ENCODE data around the gene BMP8B.
A peak's percentile ranks its signal among the peaks of the same experiment; 100 is the strongest.
"Not testable (repeated sequence)": the region's sequence is repeated elsewhere in the genome, so short reads cannot be mapped to it uniquely, and the experiment has no call there.

The BMP8B gene

GRCh38 chr1:39812913-39813312 lies 24.2 kb upstream of the BMP8B start:
- DNase-seq: no peak

- no peak for DNase-seq
Observed at GRCh38 chr1:39808784-39809517, 20.3 kb upstream of the BMP8B start.

DNA sequence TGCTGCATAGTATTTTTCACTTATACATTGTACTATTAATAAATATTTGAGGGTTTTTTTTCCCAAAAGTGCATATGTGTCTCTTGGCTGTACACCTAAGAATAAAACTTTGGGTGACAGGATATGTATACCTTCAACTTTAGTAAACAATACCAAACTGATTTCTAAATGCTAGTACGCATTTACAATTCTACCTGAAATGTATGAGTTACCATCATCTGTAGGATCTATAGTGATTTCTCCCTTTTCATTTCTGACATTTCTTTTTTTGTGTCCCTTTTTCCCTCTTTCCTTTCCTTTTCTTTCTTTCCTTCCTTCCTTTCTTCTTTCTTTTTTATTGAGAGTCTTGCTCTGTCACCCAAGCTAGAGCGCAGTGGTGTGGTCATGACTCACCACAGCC lies 16.7 kb upstream of the BMP8B start:
- no peak for DNase-seq

- no peak for DNase-seq
Observed at GRCh38 chr1:39802496-39803260, 14.0 kb upstream of the BMP8B start.

GRCh38 chr1:39800471-39800835 lies 11.8 kb upstream of the BMP8B start:
- no peak for DNase-seq

GRCh38 chr1:39799770-39800470 lies 11.3 kb upstream of the BMP8B start:
- peak; percentile 100 for DNase-seq

DNA sequence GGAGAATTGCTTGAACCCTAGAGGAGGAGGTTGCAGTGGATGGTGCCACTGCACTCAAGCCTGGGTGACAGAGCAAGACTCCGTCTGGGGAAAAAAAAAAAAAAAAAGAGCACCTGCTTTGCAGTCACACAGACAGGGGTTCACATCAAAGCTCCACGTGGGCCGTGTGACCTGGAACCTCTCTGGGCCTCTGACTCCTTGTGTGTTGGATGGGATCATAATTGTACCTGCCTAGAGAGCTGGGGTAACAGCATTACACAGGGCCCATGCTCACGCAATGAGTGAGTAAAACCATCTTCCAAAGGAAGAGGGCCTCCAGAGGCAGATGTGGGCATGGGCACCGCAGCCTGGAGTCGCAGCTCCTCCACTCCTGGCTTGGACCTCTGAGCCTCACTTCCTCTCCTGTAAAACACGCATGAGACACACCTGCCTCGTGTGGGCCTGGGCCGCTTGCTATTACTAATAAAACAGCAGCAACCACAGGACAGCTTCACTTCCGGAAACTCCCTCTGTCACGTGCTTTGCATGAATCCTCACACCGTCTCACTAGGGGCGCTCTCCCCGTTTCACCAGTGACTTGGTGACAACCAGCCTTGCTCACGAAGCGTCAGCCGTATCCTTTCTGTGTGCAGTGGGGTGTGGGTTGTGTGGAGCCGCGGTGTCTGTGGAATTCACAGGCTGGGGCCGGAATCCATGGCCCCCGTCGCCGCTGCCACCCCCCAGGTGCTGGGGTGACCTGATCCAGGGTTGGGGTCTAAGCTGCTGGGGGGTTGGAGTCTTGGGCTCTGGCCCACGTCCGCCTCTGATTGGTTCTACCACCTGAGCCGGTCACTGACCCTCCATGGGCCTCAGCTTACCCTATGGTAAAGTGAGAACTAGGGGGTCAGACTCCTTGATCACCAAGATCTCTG lies 10.4 kb upstream of the BMP8B start:
- DNase-seq: peak; percentile 97

DNA sequence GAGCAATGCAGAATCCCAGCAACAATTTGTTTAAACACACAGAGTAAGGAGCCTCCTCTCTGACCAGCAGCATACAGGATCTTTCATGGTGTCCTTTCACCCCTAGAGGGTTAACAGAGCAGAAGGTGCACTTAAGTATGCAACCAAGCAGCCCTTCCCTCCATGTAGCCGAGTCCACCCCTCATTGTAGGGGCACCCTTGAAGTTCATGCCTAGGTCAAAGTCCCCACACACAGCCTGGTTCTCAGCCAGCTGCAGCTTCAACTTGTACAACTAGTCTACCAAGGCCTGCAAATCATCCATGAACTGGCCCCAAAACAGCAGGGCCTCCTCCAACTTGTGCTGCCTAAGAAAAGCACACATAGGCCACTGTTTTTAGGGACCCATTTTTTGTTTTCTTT lies 7.0 kb upstream of the BMP8B start:
- DNase-seq: no peak

DNA sequence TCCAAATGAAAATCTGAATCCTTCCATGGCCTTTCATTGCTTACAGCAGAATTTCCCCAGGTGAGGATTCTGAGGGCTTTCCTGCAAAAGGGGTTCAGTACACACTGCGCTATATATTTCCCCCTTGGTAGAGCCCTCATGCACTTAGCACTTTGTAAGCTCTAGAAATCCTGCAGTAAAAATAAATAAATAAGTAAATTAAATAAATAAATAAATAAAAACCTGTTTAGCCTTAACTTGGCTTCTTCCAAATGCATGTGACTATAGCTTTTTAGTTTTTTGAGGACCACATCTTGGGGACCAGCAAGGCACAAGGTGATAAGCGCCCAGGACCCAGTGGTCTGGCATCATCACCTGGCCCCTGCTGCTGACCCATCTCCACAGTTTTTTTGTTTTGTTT lies 3.2 kb upstream of the BMP8B start:
- DNase-seq: no peak

DNA sequence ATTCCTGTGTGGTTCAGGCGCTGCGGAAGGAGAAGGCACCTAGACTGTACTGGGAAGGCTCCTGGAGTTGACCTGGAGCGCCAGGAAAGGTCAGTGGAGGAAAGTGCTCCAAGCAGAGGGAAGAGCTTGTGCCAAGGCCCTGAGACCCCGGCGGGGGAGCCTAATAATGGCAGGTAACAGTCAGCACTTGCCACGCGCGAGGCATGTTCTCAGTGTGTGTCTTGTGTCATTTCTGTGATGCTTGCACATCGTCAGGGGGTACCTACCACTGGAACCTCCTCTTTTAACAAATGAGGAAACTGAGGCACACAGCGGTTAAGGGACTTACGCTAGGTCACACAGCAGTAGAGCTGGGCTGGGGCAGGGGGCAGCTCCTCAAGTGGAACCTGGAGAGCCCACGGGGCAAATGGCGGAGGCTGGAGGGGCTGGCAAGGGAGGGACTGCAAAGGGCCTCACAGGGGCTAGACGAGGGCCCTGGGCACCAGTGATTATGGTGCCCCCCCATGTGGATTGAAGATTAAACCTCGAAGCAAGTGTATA lies 976 bp upstream of the BMP8B start:
- no peak for DNase-seq

- DNase-seq: no peak
Observed at GRCh38 chr1:39788426-39788757, 273 bp downstream of the BMP8B start.

GRCh38 chr1:39787964-39788363 lies 701 bp downstream of the BMP8B start:
- DNase-seq: not testable (repeated sequence)

- no peak for DNase-seq
Observed at GRCh38 chr1:39787468-39787867, 1.2 kb downstream of the BMP8B start.

DNA sequence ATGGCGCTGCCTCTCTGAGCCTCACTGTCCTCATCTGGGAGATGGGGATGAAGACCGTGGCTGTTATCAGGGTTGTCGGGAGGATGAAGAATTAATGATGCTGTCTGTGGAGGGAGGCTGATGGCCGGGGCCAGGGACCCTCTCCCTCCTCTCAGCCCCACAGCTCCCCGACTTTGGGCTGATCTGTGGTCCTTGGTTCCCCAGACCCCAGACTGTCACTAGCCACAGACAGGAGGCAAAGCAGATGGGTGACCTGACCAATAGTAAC lies 1.6 kb downstream of the BMP8B start:
- not testable (repeated sequence) for DNase-seq

DNA sequence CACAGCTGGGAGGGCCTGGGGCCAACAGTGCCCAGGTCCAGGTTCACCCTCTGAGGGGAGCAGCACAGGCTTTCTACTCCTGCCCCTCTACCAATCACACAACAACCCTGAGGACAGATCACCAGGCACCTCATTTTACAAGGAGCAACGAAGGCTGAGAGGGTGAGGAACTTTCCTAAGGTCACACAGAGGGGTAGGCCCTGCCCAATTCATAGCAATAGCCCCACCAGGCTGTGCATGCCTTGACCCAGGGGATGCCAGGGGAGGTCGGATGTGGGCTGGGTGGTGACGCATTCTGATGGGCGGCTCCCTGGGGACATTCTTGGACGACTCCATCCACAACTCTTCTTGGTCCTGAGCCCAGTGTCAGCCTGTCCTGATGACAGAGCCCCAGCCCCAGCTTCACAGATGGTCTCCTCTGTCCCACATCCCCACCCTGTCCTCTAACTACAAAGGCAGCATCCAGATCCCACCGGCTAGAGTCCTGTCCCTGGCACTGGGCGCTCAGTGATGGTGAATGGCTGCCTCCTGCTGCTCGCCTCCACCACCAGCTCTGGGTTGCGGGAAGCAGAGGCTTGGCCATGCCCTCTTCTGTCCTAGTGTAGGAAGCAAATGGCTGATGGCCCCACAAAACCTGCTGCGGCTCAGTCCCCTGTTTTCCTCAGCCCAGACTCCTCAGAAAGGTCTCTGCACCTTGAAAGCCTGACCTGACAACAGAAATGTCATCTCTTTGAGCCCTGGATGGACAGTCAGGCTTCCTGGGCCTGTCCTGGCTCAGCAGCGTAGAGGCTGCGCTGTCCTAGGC lies 2.2 kb downstream of the BMP8B start:
- not testable (repeated sequence) for DNase-seq

- DNase-seq: not testable (repeated sequence)
Observed at GRCh38 chr1:39782685-39783084, 6.0 kb downstream of the BMP8B start.

DNA sequence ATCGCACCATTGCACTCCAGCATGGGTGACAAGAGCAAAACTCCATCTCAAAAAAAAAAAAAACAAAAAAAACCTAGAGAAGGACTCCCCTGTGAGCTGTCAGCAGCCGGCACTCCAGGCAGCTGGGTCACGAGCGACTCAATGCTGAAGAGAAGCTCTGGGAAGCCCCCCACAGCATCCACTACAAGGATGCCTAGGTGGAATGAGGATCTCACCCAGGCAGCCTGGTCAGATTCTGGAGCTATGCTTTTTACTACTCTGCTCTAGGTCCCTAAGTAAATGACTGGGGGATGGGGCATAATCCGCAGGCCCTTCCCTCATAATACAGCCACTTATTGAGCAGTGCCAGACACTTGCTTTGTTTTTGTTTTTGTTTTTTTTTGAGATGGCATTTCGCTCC lies 6.6 kb downstream of the BMP8B start:
- DNase-seq: no peak

GRCh38 chr1:39781349-39781715 lies 7.3 kb downstream of the BMP8B start:
- no peak for DNase-seq

DNA sequence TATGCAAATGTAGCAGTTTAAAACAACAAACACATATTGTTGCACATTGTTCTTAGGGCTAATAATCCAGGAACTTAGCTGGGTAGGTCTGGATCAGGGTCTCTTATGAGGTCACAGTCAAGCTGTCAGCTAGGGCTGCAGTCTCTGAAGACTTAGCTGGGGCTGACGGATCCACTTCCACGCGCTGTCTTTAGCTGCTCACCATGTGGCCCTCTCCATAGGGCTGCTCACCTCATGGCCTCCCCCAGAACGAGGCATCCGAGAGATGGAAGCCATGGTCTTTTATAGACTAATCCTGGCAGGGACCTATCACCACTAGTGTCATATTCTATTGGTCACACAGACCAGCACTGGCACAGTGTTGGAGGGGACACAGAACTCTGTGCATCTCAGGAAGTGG lies 8.8 kb downstream of the BMP8B start:
- DNase-seq: no peak

DNA sequence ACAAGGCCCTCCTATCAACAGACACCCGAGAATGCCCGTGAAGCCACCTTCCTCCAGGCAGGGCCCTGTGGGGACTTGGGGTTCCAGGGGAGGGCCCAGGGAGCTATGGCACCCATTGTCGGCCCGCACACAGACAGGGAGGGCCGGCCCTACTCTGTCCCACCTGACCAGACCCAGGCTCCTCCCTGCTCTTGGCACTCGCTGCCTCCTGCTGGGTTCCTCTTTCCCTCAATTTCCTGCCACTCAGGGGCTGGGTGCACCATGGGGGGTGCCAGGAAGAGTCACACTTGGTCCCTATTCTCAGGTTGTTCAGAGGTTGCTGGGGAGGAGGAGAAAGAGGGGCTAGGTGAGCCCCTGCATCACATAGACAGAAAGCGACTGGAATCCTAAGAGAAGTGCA lies 9.5 kb downstream of the BMP8B start:
- no peak for DNase-seq

GRCh38 chr1:39778463-39779099 lies 10.1 kb downstream of the BMP8B start:
- not testable (repeated sequence) for DNase-seq

- DNase-seq: not testable (repeated sequence)
Observed at GRCh38 chr1:39777896-39778295, 10.8 kb downstream of the BMP8B start.

Data from NCI-H1694 (cell line).